GM19193 (cell line): ENCODE data around the gene ARHGAP22.

ENCODE experiments used
- POLR2A ChIP-seq: IDR thresholded peaks from 4 replicates; pipeline ENCODE4 v1.6.1; 2011; ENCODE audit not compliant: insufficient read depth, insufficient read length; ENCODE audit errors: extremely low read depth

The ARHGAP22 gene

DNA sequence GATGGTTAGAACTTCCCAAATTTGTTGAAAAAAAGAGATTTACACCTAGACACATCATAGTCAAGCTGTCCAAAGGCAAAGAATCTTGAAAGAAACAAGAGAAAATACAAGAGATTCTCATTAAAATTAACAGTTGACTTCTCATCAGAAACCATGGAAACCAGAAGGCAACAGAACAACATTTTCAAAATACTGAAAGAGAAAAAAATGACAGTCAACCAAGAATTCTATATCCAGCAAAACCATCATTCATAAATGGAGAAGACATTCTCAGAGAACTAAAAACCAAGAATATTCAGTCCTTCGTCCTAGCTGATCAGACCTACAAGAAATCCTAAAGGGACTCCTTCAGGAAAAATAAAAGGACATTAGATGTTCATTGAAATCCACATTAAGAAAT lies 90.6 kb downstream of the ARHGAP22 start:
- TF ChIP-seq POLR2A: no peak

DNA sequence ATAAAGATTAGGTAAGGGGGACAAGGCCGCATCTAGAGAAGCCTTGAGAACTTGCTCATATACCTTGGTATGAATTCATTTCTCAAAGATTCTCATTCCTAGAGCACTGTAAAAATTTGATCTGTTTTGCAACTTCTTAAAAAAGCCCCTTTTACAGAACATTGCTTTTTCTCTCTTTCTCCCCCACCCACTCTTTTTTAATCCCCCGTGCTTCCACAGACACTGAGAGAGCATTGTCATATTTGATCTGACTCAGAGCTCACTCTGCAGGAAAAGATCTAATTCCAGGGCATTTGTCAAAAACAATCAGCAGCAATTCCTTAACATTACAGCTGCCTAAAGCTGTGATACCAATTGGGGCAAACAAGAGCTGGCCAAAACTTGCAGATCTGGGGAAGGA lies 92.0 kb downstream of the ARHGAP22 start:
- TF ChIP-seq POLR2A: no peak

DNA sequence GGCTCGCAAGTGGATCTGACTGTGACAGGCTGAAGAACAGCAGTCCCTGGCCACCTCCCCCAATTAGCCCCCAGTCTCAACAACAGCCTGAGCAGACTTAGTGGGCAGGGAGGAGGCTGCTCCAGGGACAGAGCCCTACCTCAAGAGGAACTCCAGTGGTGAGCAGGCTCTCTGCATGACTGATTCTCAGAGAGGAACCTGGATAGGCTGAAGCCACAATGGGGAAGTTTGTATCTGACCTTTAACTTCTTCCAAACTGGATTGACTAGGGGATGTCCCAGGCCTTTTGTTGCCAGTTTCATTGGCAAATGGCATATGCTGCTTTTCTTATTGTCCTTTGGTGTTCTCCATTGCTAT lies 93.0 kb downstream of the ARHGAP22 start:
- no peak for TF ChIP-seq POLR2A

DNA sequence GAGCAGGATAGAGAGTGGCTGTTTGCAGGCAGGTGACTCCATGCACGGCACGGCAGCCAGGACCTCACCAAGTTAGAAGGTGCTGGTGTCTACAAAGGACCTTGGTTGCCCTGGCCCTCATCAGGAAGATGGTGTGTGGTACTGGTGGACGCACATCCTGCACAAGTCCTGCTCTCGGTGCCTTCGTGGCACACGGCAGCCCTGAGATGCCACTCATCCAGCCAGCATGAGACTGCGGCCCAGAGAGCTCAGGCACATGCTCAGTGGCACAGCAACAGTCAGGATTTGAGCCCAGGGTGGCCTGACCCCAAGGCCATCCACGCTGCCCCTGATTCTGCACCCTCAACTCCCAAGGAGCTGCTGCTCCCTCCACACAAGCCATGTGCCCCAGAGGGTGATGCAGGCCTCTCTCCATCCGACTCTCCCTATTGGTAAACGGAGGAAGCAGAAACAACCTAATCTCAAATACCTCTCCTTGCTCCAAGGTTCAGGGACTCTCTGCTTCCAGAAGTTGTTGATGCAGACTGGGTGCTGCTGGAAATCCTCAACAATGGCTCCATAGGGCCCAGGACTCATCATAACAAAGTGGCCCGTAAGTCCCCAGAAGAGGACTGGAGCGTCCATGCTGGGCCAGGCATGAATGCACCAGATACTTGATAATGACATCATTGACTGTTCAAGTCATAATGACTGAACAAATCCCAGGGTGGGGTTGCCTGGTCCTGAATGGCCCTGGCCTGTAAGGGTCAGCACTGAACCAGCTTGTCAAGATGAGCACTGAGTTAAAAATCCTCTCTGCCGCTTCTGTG lies 93.6 kb downstream of the ARHGAP22 start:
- no peak for TF ChIP-seq POLR2A

DNA sequence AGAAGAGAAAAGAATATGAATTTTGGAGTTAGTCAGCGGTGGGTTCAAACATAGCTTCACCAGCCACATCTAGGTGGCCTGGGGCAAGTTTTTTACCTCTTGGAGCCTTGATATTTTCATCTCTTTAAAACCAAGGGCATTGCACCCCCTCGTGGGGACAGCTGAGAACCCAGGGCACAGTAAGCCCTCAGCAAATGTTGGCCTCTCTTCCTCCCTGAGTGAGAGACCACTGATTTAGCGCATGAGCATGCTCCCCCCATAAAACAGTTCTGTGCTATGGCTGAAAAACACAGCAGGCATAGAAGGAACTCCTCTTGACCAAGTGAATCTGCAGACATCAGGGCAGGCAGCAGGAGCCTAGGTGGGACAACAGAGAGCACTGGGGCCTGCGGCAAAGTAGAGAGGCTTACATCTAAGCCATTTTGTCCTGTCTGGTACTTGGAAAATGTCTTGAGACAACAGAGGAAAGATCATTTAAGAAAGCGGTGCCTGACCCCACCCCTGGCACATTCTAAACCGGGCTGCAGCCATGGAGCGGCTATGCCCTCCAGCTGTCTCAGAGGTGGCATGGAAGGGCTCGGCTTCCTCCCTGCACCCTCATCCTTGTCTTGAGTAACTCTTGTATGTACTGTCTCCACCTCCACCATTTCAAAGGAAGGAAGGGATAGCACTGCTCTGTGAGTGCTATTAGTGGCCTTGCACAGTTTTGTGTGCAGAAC lies 94.7 kb downstream of the ARHGAP22 start:
- TF ChIP-seq POLR2A: no peak

DNA sequence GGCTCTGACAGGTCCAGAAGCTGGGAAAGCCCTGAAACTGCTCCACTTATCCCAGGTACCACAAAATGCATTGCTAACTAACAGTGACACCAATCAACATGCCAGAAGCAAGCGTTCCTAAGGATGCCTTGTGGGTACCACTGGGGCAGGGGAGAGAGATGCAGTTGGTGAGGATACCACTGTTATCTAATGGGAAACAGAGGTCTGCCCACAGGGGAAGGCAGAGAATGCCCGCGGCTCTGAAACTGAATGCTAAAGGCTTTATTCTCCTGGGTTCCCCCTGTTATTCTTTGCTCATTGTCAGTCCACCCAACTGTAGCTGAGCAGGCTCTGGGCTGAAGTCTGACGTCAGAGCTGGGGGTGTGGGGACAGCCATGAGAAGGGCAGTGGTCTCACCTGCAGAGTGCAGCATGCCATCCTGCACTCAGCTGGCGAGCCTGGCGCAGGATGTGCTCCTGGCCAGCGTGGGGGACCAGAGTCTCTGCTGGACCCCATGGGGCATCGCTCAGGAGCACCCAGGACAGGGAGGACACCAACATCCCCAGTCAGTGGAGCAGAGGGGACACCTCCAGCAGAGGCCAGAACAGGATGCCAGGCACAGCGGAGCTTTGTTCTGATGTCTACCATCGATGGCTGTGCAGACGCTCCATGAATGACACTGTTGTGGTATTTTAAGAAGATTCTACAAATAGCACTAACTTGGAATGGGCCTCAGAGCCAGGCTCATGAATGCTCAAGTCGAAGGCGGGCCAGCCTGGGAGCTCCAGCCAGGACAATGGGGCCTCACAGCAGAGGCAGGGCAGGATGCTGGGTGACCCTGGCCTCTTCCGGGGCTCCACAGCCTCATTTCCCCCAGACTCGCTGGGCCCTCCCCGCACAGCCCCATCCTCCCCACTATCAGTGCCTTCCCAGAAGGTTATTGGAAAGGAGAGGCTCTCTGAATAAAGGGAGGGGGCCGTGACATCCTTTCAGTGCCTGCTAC lies 95.8 kb downstream of the ARHGAP22 start:
- TF ChIP-seq POLR2A: no peak

DNA sequence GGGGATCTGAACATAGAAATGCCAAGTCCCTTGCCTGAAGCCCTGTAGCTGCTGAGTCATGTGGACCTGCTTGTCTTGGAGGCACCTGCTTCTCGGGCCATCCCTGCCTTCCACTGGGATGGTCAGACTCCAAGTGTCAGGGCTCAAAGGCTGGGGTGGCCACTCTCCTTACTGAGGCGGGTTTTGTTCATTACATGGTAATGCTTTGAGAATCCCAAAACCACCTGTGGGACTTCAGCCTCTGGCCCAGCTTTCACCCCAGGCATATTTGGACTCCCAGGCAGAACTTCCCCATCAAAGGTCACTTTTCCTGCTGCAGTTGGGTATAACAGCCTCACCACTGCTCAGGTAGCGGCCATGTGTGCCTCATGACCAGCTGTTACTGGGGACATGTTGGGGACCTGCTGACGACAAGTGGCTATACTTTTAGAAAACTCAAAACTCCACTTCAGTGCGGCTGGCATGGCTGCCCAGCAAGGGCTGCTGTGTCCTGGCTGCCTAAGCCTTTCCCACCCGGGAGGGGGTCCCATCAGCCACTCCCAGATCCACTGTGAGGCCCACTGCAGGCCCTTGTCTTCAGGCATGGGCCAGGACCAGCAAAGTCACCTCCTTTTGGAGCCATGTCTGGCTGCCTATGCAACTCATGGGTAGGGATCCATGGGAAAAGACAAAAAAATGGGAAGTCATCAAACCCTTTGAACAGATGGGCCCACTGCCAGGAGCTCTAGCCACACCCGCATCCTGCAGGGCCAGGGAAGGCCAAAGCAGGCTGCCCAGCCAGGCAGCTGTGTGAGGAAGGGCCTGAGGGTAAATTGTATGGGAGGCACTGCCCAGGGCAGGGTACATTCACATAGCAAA lies 96.7 kb downstream of the ARHGAP22 start:
- no peak for TF ChIP-seq POLR2A

DNA sequence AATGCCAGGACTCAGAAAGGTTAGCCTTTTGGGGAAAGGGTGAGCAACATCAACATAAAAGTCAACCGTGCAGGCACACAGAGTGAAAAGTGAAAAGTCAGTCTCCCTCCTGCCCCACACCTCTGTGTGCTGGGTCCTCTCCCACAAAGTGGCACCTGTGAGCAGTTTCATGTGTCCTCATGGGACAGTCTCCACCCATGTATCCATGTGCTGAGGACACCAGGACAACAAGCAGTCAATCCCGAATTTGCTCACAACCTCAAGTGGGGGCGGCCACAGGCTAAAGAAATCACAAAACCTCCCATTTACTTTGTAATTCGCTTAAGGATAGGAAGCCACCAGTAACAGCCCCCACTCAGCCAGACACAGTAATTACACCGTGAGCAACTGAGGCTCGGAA lies 97.4 kb downstream of the ARHGAP22 start:
- TF ChIP-seq POLR2A: no peak

DNA sequence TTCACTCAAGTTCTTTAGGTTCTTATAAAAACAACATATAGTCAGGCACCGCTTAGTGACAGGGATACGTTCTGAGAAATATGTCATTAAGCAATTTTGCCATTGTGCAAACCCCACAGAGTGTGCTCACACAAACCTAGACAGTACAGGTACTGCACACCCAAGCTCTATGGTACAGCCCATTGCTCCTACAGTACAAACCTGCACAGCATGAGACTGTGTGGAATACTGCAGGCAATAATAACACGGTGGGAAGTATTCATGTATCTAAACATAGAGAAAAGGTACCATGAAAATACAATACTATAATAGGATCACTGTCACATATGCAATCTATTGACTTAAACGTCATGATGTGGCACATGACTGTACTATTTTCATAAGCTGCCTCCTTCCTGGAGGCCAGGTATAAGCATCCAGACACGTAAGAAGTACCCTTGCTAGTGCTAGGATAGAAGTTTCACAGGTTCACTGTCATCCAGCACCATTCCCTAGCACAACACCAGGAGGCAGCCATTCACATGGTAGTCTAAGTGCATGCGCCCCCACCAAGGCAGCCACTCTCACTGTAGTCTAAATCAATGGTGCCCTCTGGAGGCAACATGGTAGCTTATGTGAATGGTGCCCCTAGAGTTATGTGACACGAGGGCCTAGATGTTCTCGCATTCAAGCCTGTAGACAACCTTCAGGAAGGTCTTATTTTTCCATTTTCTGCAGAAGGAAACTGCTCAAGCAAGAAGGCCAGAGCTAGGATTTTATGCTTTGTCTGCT lies 98.5 kb downstream of the ARHGAP22 start:
- TF ChIP-seq POLR2A: no peak

DNA sequence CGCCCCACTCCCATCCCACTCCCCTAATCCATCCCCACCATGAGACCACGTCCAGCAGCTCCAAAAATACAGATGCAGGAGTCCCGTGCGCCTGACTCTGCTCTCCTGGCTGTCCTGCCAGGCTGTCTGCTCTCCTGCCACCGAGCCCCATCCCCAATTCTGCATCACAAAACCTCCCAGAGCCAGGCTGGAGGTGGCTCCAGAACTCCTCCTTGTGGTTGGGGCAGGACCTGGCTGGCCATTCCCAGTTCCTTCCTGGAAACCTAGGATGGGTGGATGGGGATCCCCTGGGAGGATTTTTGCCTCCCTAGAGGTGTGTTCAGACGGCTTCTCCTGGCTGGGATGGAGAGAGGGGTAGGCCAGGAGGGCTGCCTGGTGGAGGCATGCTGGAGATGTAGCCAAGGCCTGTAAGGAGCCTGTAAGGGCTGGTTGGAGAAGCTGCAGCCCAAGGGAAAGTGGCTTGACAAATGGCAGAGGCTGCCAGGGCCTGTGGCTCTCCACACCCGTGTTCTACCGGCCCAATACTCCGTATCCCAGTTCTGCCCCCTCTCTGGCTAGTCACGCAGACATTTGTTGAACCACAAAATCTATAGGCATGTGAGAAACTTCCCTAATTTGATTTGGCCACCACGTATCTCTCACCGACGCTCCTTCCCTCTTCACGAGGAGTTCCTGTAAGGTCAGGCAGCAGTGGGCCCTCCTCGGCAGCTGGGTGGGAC lies 99.3 kb downstream of the ARHGAP22 start:
- TF ChIP-seq POLR2A: no peak

DNA sequence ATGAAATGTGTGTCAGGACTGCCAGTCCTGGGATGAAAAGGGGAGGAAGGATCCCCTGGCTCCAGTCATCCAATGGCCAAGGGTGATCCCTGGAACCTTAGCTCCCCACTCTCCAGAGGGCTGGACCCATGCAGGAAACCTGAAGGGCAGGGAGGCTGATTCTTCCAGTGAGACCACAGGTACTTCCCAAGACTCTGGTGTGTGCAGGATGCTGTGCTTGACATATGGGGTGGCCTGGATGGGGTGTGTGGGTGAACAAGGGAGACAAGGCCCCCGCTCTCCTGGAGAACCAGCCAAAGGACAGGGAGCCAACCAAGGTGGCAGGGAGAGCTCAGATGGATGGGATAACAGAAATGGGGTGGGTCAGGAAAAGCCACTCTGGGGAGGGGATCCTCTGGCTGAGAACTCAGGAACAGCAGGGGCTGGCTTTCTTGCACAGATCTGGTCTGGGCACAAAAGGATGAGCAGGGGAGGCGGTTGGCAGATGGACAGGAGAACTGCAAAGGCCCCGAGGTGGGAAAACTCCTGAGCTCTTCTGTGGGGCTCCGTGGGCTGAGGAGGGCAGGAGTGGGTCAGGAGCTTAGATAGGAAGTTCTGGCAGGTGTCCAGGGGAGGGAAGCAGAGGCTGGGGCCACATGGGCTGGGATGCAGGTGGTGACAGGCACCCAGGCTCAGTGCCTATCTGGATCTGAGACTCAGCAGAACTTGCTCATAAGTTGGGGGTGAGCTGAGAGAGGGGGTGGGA lies 100.6 kb downstream of the ARHGAP22 start:
- TF ChIP-seq POLR2A: no peak

DNA sequence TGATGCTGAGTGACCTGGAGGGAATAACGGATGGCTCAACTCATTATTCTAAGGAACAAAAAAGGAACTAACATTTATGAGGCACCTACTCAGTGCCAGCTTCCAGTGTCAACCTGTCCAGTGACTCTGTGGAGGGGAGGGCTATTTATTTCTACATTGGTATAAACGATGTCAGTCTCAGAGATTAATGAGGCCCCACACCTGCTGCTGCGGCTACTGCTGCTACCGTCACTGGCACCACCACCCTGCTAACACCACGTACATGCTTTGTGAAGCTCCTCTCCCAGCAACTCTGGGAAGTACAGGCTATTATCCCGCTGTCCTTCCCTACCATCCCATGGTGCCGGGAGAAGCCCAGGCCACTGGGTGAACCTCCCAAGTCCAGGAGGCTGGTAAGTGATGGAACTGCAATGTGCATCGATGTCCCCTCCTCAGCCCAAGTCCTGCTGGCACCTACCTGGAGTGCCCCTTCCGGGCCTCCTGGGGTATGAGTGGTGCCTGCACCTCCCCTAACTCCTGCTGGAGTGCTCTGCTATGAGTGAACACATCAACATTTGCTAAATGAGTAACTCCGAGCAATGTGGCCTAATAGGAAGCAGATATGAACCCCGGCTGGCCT lies 101.5 kb downstream of the ARHGAP22 start:
- TF ChIP-seq POLR2A: no peak

DNA sequence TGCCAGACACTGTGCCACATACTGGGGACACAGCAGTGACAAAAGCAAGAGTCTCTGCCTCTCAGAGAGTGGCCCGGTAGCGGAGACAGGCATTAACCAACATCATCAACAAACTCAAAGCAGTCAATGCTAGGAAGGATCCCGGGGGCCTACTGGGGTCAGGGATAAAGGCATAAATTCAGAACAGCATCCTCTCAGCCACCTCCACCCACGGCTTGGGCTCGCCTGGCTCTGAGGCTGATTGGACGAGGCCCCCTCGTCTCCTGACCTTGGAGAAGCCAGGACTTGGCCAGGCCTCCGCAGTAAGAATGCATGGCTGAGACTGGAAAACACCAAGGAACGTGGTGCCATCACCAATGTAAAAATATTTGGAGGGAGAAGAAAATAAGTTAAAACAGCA lies 102.1 kb downstream of the ARHGAP22 start:
- no peak for TF ChIP-seq POLR2A
